Liver (tissue), 9 donors: ENCODE results near the gene LPAR2. TPM values are rescaled to one million over a fixed set of nuclear protein-coding genes. Genes with fewer than 3 reads are reported as not detected.

ENCODE experiments used
- DNase-seq: peaks from one replicate; pipeline ENCODE4 v3.0.0-alpha.2; 2017; ENCODE audit warnings: low spot score
- H3K27ac ChIP-seq, 2 donors: one replicate each; pipeline ENCODE4 v1.7.0; 2013; ENCODE audit warnings: inconsistent platforms in 2 of 2, low read length in 2 of 2, control low read depth in 1 of 2, low read depth in 1 of 2, mild to moderate bottlenecking in 1 of 2
- H3K27me3 ChIP-seq, 4 donors: one replicate each; pipeline versions ENCODE4 v1.6.1 to v1.7.0; 2013; ENCODE audit warnings: low read length in 3 of 4, inconsistent platforms in 1 of 4, mild to moderate bottlenecking in 1 of 4, moderate library complexity in 1 of 4; ENCODE audit not compliant: control insufficient read depth in 4 of 4, insufficient read depth in 4 of 4
- H3K36me3 ChIP-seq, 4 donors: one replicate each; pipeline versions ENCODE4 v1.6.1 to v1.7.0; 2013; ENCODE audit warnings: low read length in 3 of 4, mild to moderate bottlenecking in 3 of 4, low read depth in 1 of 4, moderate library complexity in 1 of 4; ENCODE audit not compliant: control insufficient read depth in 4 of 4, insufficient read depth in 3 of 4
- H3K4me1 ChIP-seq, 4 donors: one replicate each; pipeline versions ENCODE4 v1.6.1 to v1.7.0; 2013; ENCODE audit warnings: low read length in 3 of 4, mild to moderate bottlenecking in 3 of 4, moderate library complexity in 1 of 4; ENCODE audit not compliant: control insufficient read depth in 4 of 4, insufficient read depth in 4 of 4
- H3K4me3 ChIP-seq, 3 donors: one replicate each; pipeline versions ENCODE4 v1.6.1 to v1.7.0; 2013; ENCODE audit warnings: low read length in 3 of 3, control low read depth in 1 of 3, low read depth in 1 of 3, mild to moderate bottlenecking in 1 of 3
- H3K9ac ChIP-seq, 2 donors: one replicate each; pipeline ENCODE4 v1.7.0; 2013; ENCODE audit warnings: low read length in 2 of 2, mild to moderate bottlenecking in 2 of 2, moderate library complexity in 2 of 2, control low read depth in 1 of 2, low read depth in 1 of 2
- H3K9me3 ChIP-seq, 4 donors: one replicate each; pipeline versions ENCODE4 v1.6.1 to v1.7.0; 2013; ENCODE audit warnings: low read length in 3 of 4; ENCODE audit not compliant: control insufficient read depth in 4 of 4
- CTCF ChIP-seq: fragments of 150-350 bp; IDR thresholded peaks from 2 replicates; pipeline ENCODE4 v1.5.1; 2017; ENCODE audit warnings: improper control_type of control experiment, low read depth, low read length; ENCODE audit not compliant: missing input control
- FOXA2 ChIP-seq: IDR thresholded peaks from 2 replicates; pipeline ENCODE4 v1.6.1; 2016; ENCODE audit warnings: antibody characterized with exemption
- GABPA ChIP-seq, 2 donors: IDR thresholded peaks in 1 of 2; conservative IDR thresholded peaks in 1 of 2; 2 replicates each; pipeline ENCODE4 v1.6.1; 2016; ENCODE audit warnings: antibody characterized with exemption in 2 of 2, mild to moderate bottlenecking in 1 of 2, moderate library complexity in 1 of 2
- JUND ChIP-seq, 2 donors: IDR thresholded peaks; 2 replicates each; pipeline ENCODE4 v1.6.1; 2016; ENCODE audit warnings: antibody characterized with exemption in 2 of 2
- NR2F2 ChIP-seq: IDR thresholded peaks from 2 replicates; pipeline ENCODE4 v1.6.1; 2016; ENCODE audit warnings: antibody characterized with exemption
- RAD21 ChIP-seq, 2 donors: IDR thresholded peaks; 2 replicates each; pipeline ENCODE4 v1.6.1; 2016; ENCODE audit warnings: antibody characterized with exemption in 2 of 2, mild to moderate bottlenecking in 2 of 2
- REST ChIP-seq: IDR thresholded peaks from 2 replicates; pipeline ENCODE4 v1.6.1; 2016; ENCODE audit warnings: antibody characterized with exemption, mild to moderate bottlenecking
- SP1 ChIP-seq: IDR thresholded peaks from 2 replicates; pipeline ENCODE4 v1.6.1; 2018; ENCODE audit warnings: antibody characterized with exemption, mild to moderate bottlenecking
- TAF1 ChIP-seq: conservative IDR thresholded peaks from 2 replicates; pipeline ENCODE4 v1.6.1; 2016; ENCODE audit warnings: antibody characterized with exemption, mild to moderate bottlenecking
- WGBS: extraction: QIAGEN DNeasy Blood & Tissue Kit; methylation state at CpG from one replicate; pipeline ENCODE4 v1.1.7; 2013; 5-methylcytosine and 5-hydroxymethylcytosine counted together
- polyA plus RNA-seq, 2 donors: library from polyadenylated mRNA; stranded (reverse) in 1 of 2; unstranded in 1 of 2; fragments of 200-250 nt in 1 of 2; fragments of >200 nt in 1 of 2; fragmentation: Nextera tagmentation in 1 of 2; extraction: Ambion mirVana in 1 of 2; gene quantifications; one replicate each; pipeline versions ENCODE4 v1.2.1 to v1.2.3, GENCODE V29; 2013 to 2015
- total RNA-seq, 2 donors: library from RNA; depleted of rRNA; stranded (reverse); fragments of >200 nt; gene quantifications; one replicate each; pipeline ENCODE4 v1.2.3, GENCODE V29; 2014
- donor health status: healthy.
- donor health status: healthy.
- donor health status: healthy.
- donor health status: healthy.
- donor health status: healthy.

LPAR2 gene
- total and polyA plus RNA-seq, 4 donors = 1.0 to 3.4 (median 1.2) TPM

GRCh38 chr19:19637523-19638251, 9.7 kb upstream of the LPAR2 start:
- Histone ChIP-seq H3K9ac (no peak overlapping the region), H3K27me3 (no peaks in the 10 kb centered on the region), H3K4me1 (peaks cover 0 to 1% (median under 1%) of the 10 kb centered on the region in 4 donors), H3K27ac (no peak overlapping the region), H3K4me3 (no peak overlapping the region), H3K36me3 (peaks cover 3 to 12% (median 5%) of the 10 kb centered on the region in 4 donors), H3K9me3 (no peaks in the 10 kb centered on the region)
- TF ChIP-seq JUND (IDR thresholded peaks at IDR 0.05) (no peak), TAF1 (no peak), NR2F2 (no peak), SP1 (no peak), CTCF (no peak)
- WGBS = 68% methylated on average over 53 of the region's 53 CpGs
- DNase-seq = no peak

- 69% methylated on average over 27 of the region's 27 CpGs for WGBS
Observed at GRCh38 chr19:19637186-19637522, 9.1 kb upstream of the LPAR2 start.

More at GRCh38 chr19:19637186-19637522, 9.1 kb upstream of the LPAR2 start:
- Histone ChIP-seq H3K27ac (no peak overlapping the region), H3K27me3 (no peaks in the 10 kb centered on the region), H3K4me1 (no peaks in the 10 kb centered on the region), H3K36me3 (peaks cover 3 to 12% (median 5%) of the 10 kb centered on the region in 4 donors), H3K9me3 (no peaks in the 10 kb centered on the region), H3K4me3 (no peak overlapping the region), H3K9ac (no peak overlapping the region)
- TF ChIP-seq FOXA2 (no peak), REST (no peak), RAD21 (IDR thresholded peaks at IDR 0.05) (no peak), CTCF (no peak), GABPA (IDR thresholded peaks at IDR 0.05 in 1 of 2, conservative IDR thresholded peaks at IDR 0.05 in 1 of 2) (no peak)
- no peak for DNase-seq
